DMS79 (cell line): ENCODE measurements around the gene INPP5F.

Experiments
- DNase-seq: peaks from one replicate; lab custom pipeline; 2025; lab: John Stamatoyannopoulos, UW

Gene INPP5F

DNA sequence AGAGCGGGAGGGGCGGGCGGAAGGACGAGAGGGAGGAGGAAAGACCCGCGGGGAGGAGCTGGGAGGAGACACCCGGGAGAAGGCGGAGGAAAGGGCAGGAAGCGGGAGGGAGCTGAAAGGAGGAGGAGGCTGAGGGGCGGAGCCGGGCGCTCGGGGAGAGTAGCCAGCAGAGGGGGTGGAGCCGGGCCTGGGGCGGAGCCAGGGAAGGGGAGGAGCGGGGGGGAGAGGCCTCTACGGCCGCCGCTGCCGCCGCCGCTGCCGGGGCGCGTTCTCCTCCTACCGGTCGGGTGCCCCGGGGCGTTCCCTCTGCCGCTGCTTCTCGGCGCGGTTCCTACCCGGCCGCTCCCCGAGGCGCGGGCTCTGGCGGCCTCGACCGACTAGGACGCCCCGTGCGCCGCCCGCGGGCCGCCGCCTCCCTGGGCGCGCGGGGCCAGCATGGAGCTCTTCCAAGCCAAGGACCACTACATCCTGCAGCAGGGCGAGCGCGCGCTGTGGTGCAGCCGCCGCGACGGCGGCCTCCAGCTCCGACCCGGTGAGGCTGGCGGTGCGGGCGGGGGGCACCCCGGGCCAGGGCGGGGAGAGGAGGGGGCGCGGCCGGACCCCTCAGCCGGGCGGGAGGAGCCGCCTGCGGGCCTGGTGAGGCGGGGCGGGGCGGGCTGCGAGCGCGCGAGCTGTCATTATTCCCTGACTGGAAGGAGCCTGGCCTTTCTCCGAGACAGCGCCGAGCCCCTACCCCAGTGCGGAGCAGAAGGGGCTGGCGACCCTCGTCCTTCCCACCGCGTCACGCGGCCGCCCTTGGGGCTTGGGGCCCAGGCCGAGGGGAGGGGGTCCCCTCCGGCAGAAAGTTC, at the start of gene INPP5F:
Gene INPP5F (plus strand): TSS at position 223 of the 848 bp plus-strand sequence. CDS start 213 bp downstream, at position 436.
- DNase-seq, result peak; percentile 84

- no peak for DNase-seq
Observed at GRCh38 chr10:119677126-119677525, 48.7 kb upstream of the INPP5F start.

- no peak for DNase-seq
Observed at GRCh38 chr10:119677904-119678755, 47.7 kb upstream of the INPP5F start.

DNA sequence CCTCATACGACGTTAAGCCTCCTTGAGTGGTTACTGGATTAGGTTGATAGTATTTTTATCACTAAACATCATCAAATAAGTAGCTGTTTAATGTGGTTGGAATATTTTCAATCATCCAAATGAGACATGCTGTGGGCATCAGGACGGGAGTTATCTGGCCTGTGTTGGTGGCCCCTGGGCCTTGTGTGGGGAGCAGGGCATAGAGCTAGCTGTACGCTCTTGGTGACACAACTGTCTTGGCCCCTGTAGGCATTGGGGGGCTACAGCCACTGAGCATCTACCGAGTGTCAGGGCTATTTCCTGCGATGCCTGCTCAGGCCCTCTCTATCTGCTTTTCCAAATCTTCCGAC, 46.4 kb upstream of the INPP5F start:
- no peak for DNase-seq

GRCh38 chr10:119680050-119680449, 45.8 kb upstream of the INPP5F start:
- no peak for DNase-seq

- DNase-seq, result no peak
Observed at GRCh38 chr10:119680650-119681081, 45.2 kb upstream of the INPP5F start.

DNA sequence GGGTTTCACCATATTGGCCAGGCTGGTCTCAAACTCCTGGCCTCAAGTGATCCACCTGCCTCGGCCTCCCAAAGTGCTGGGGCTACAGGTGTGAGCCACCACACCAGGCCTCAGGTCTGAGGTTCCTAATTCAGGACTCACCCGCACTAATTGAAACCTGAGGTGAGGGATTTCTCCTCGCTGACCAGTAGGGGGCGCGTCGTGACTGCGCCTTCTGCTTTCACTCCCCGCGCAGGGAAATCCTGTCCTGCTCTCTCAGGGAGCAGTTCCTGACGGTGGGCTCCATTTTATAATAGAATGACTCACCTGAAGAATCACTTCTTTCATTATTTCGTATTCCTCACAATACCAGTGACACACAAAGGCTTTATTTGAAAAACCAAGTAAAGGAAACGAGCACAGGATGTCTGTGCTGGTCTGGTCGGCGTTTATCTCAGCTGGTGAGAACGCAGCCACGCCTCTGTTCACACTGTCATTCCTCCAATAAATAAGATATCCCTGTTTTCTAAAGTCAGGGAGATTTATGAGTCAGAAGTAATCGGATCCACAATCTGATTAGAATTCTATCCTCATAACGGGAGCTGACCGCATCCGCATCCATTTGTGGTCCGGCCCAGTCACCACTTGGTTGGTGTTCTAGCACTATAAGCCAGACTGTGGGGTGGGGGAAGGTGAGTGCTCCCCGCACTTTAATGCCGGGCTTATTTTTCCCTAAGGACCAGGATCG, 39.2 kb upstream of the INPP5F start:
- peak; percentile 39 for DNase-seq

DNA sequence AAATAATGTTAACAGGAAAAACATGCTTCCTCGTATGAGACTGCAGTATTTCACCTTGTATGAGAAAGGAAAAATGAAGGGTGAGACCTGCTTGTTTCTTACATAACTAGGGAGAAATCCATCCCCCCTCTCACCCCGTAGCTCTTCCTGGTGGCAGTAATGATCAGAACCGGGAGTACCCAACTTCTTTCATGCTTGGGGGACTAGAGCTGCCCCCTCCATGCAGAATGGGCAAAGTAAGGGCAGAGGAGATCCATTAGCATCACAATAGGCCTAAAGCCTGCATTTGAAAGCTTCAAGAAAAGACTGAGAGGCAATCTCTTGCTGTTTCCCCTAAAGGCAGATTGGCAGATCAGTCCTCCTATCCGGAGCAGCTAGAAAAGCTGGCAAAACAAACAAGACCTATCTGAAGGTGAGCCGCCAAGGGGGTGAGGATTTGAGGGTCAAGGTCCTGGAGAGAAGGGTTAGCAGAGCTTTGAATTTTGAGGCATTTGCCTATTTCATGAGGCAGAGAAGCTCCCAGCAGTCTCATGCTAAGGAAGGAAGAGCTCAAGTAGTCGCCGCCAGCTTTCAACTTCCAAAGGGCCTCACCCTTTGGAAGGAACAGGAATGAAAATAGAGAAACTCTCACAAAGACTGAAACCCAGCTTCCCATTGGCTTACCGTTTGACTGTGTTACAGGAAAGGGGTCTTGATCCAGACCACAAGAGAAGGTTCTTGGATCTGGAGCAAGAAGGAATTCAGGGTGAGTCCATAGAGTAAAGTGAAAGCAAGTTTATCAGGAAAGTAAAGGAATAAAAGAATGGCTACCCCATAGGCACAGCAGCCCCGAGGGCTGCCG, 38.4 kb upstream of the INPP5F start:
- no peak for DNase-seq

- DNase-seq, result no peak
Observed at GRCh38 chr10:119688033-119688508, 37.8 kb upstream of the INPP5F start.

DNA sequence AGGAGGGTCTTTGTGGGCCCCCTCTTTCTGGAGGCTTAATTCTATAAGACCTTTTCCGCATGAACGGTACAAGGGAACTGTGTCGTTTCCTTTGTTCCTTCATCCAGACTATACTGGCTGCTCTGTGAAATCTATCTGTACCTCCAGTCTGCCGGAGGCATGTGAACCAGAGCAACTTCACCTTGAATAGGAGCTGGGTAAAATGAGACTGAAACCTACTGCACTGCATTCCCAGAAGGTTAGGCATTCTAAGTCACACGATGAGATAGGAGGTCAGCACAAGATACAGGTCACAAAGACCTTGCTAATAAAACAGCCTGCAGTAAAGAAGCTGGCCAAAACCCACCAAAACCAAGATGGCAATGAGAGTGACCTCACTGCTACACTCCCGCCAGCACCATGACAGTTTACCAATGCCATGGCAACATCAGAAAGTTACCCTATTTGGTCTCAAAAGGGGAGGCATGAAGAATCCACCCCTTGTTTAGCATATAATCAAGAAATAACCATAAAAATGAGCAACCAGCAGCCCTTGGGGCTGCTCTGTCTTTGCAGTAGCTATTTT, 36.8 kb upstream of the INPP5F start:
- no peak for DNase-seq

DNA sequence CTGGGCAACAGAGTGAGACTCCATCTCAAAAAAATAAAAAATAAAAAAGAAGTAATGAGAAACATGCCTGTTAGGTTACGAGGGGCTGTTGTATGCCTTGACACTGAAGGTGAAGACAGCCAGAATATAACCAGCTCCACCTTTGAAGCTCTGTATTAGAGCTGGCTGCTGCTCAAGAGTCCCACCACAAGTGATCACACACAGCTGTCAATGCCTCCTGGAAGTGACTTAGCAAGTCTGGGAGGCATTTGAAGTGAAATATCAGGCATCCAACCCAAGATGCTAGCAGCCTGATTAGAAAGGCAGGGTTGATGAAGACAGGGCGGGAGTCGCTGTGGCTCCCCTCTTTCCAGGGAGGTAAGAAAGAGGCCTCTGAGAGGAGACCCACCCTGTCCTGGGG, 34.1 kb upstream of the INPP5F start:
- DNase-seq, result no peak

- no peak for DNase-seq
Observed at GRCh38 chr10:119693262-119693957, 32.4 kb upstream of the INPP5F start.

GRCh38 chr10:119694608-119695007, 31.2 kb upstream of the INPP5F start:
- DNase-seq, result no peak

- no peak for DNase-seq
Observed at GRCh38 chr10:119700321-119700954, 25.4 kb upstream of the INPP5F start.

DNA sequence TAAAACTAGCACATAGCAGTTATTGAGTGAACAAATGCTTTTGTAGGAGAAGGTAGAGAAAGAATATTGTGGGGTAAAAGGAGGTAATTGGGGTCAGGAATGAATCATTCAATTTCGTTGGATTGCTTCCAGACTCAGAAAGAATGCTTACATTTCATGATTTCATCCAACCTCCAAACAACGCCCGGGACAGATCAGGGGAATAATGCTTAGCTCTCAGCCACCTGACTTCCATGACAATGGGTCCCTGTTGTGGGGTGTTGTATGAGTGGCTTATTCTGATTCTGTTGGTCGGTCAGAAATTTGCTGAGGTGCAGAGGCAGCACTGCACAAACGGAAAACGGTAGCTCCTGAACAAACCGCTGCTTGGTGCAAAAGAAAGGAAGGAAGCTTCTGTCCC, 24.0 kb upstream of the INPP5F start:
- DNase-seq, result no peak

DNA sequence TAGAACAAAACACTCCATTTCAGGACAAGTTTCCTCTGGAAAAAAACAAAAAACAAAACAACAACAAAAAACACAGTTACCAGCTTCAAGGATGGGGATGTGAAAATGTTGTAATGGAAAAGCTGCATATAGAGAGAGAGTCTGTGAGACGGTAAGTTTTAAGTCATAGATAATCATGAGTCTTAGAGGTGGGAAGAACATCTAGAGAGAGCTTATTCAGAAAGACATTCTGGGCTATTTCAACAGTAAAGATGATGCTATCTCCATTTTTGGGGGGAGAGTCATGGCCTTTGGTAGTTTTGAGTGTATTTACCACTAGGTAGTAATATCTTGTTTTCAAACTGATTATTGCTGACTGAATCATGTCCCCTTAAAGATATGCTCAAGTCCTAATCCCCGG, 23.3 kb upstream of the INPP5F start:
- DNase-seq, result no peak

GRCh38 chr10:119703903-119704508, 21.8 kb upstream of the INPP5F start:
- no peak for DNase-seq

GRCh38 chr10:119705434-119705831, 20.4 kb upstream of the INPP5F start:
- no peak for DNase-seq

DNA sequence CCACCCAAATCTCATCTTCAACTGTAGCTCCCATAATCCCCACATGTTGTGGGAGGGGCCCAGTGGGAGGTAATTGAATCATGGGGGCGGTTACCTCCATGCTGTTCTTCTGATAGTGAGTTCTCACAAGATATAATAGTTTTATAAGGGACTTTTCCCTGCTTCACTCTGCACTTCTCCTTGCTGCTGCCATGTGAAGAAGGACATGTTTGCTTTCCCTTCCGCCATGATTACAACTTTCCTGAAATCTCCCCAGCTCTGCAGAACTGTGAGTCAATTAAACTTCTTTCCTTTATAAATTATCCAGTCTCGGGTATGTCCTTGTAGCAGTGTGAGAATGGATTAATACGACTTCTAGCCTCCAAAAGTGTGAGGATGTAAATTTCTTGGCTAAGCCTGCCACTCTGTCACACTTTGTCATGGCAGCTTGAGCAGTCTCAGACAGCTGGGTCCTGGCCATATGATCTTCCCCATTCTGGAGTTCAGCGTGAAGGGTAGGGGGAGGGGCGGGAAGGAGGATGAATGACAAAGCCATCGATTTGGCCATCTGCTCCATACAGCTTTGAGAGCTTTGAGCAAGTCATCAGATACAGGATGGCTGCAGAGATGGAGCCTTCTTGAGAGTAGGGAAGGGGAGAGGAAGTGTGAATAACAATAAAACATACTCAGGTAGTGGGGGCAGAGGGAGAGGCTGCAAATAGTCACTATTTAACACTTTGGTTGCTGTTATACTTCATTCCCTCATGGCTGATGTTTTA, 19.1 kb upstream of the INPP5F start:
- DNase-seq, result no peak
